K562 (cell line): Measurements from ENCODE around the gene LMAN2. TPM values are rescaled to one million over a fixed set of nuclear protein-coding genes. Genes with fewer than 3 reads are reported as not detected.

Experiments used
- COPS2 ChIP-seq: fragments of 450-650 bp; conservative IDR thresholded peaks from 2 replicates; pipeline ENCODE4 v1.6.1; 2016; ENCODE audit warnings: mild to moderate bottlenecking, moderate library complexity
- EGR1 ChIP-seq: fragments of 450-650 bp; conservative IDR thresholded peaks from 2 replicates; pipeline ENCODE4 v1.6.1; 2017; ENCODE audit warnings: mild to moderate bottlenecking
- FOXK1 ChIP-seq: sonication (generic); formaldehyde crosslinking; IDR thresholded peaks from 2 replicates; pipeline ENCODE4 v1.8.0; 2022; ENCODE audit warnings: missing genetic modification reagents, mild to moderate bottlenecking, borderline replicate concordance
- GTF2B ChIP-seq: IDR thresholded peaks from 2 replicates; pipeline ENCODE4 v1.6.1; 2011; ENCODE audit not compliant: insufficient read length; ENCODE audit errors: extremely low read depth
- POLR2G ChIP-seq: fragments of 200-400 bp; formaldehyde crosslinking; IDR thresholded peaks from 2 replicates; pipeline ENCODE4 v1.6.1; 2017; ENCODE audit warnings: low read depth, mild to moderate bottlenecking, antibody characterized with exemption, low read length, moderate library complexity
- POLR3A ChIP-seq: IDR thresholded peaks from 2 replicates; pipeline ENCODE4 v1.6.1; 2011; ENCODE audit warnings: borderline replicate concordance, mild to moderate bottlenecking, moderate library complexity; ENCODE audit not compliant: insufficient read length, insufficient read depth; ENCODE audit errors: extremely low read depth
- PPARD ChIP-seq: fragments of 250-450 bp; sonication (Bioruptor Pico); IDR thresholded peaks from 2 replicates; pipeline ENCODE4 v1.8.0; 2022; ENCODE audit warnings: inconsistent platforms, mild to moderate bottlenecking, moderate library complexity
- RBM15 ChIP-seq: fragments of 200-400 bp; formaldehyde crosslinking; IDR thresholded peaks from 2 replicates; pipeline ENCODE4 v1.6.1; 2018; ENCODE audit warnings: mild to moderate bottlenecking, low read length, moderate library complexity; ENCODE audit not compliant: insufficient read depth
- SETDB1 ChIP-seq: IDR thresholded peaks from one replicate; pipeline ENCODE4 v1.6.1; 2012; ENCODE audit warnings: low read length, control low read depth, inconsistent platforms
- SMARCA4 ChIP-seq: fragments of 450-650 bp; IDR thresholded peaks from 2 replicates; pipeline ENCODE4 v1.6.1; 2016
- SOX6 ChIP-seq: fragments of 450-650 bp; IDR thresholded peaks from 2 replicates; pipeline ENCODE4 v1.6.1; 2014; ENCODE audit warnings: mild to moderate bottlenecking
- U2AF2 ChIP-seq: fragments of 200-400 bp; formaldehyde crosslinking; optimal IDR thresholded peaks from 2 replicates; pipeline ENCODE3; 2017; ENCODE audit warnings: low read depth, mild to moderate bottlenecking, low read length
- ZBTB43 ChIP-seq: sonication (generic); formaldehyde crosslinking; IDR thresholded peaks from 2 replicates; pipeline ENCODE4 v1.8.0; 2023; ENCODE audit warnings: mild to moderate bottlenecking, missing genetic modification reagents
- ZFX ChIP-seq: sonication (generic); formaldehyde crosslinking; IDR thresholded peaks from 2 replicates; pipeline ENCODE4 v1.8.0; 2022; ENCODE audit warnings: mild to moderate bottlenecking, missing genetic modification reagents, moderate library complexity
- ZNF212 ChIP-seq: fragments of 450-650 bp; formaldehyde crosslinking; IDR thresholded peaks from 2 replicates; pipeline ENCODE4 v1.4.0; 2020; ENCODE audit warnings: mild to moderate bottlenecking
- ZNF511 ChIP-seq: sonication (generic); formaldehyde crosslinking; IDR thresholded peaks from 2 replicates; pipeline ENCODE4 v1.8.0; 2022; ENCODE audit warnings: mild to moderate bottlenecking, missing genetic modification reagents
- ZNF609 ChIP-seq: sonication (generic); formaldehyde crosslinking; IDR thresholded peaks from 2 replicates; pipeline ENCODE4 v1.8.1; 2023; ENCODE audit warnings: missing genetic modification reagents, mild to moderate bottlenecking, borderline replicate concordance
- polyA plus RNA-seq, 8 experiments: library from polyadenylated mRNA; depleted of rRNA in 4 of 8; stranded (reverse) in 5 of 8; unstranded in 3 of 8; fragments of >200 nt; fragmentation: Nextera tagmentation in 2 of 8; fragmentation: Illumina TruSeq in 1 of 8; extraction: Ambion mirVana in 2 of 8; extraction: Trizol in 1 of 8; gene quantifications; 2 replicates each; pipeline versions ENCODE4 v1.2.1 to v1.2.3, GENCODE V29; 2011 to 2014; ENCODE audit warnings: inconsistent platforms in 1 of 8, missing spikeins in 1 of 8
- total RNA-seq, 7 experiments: library from RNA; depleted of rRNA in 6 of 7; stranded (reverse); fragments of >200 nt in 6 of 7; fragmentation: Illumina TruSeq in 2 of 7; extraction: Trizol in 2 of 7; gene quantifications; 2 replicates each; pipeline versions ENCODE4 v1.2.1 to v1.2.3, GENCODE V29; 2011 to 2021; ENCODE audit warnings: low replicate concordance in 1 of 7
- TF ChIP-seq, protein P1 (sequence below): fragments of 450-650 bp; IDR thresholded peaks from 2 replicates; pipeline ENCODE4 v1.6.1; 2014; ENCODE audit warnings: low read depth, mild to moderate bottlenecking, moderate library complexity, borderline replicate concordance

The LMAN2 gene
- total and polyA plus RNA-seq, 9 of the 15 experiments (the other 6 are each of a cell fraction or from before 2014, with no cell fraction given), result 2.7 to 254 (median 136) TPM

GRCh38 chr5:177366528-177367322 is 15.3 kb upstream of the LMAN2 start (continued):
- TF ChIP-seq ZFX (CRISPR knock-in tag) (peak; percentile 85), POLR2G (peak; percentile 88), COPS2 (no peak), ZNF511 (CRISPR knock-in tag) (no peak), FOXK1 (CRISPR knock-in tag) (no peak), GTF2B (no peak), POLR3A (no peak), SMARCA4 (peak; percentile 80), EGR1 (no peak), SOX6 (0 out of 2 replicates have a peak, but pooled peaks have one; percentile 40), ZBTB43 (no peak), ZNF609 (CRISPR knock-in tag) (no peak), PPARD (CRISPR knock-in tag) (no peak), SETDB1 (no peak), U2AF2 (no peak), ZNF212 (CRISPR knock-in tag) (no peak), RBM15 (no peak)
- TF ChIP-seq, protein P1, sequence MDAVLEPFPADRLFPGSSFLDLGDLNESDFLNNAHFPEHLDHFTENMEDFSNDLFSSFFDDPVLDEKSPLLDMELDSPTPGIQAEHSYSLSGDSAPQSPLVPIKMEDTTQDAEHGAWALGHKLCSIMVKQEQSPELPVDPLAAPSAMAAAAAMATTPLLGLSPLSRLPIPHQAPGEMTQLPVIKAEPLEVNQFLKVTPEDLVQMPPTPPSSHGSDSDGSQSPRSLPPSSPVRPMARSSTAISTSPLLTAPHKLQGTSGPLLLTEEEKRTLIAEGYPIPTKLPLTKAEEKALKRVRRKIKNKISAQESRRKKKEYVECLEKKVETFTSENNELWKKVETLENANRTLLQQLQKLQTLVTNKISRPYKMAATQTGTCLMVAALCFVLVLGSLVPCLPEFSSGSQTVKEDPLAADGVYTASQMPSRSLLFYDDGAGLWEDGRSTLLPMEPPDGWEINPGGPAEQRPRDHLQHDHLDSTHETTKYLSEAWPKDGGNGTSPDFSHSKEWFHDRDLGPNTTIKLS, result no peak
